ENCODE measurements around the gene TNFRSF4.

Gene TNFRSF4

GRCh38 chr1:1245178-1245816 is 31.3 kb upstream of the TNFRSF4 start:
- no peak for DNase-seq

- no peak for DNase-seq
Measured at GRCh38 chr1:1244192-1244811, 30.3 kb upstream of the TNFRSF4 start.

- DNase-seq = no peak
Measured at GRCh38 chr1:1243807-1244191, 29.8 kb upstream of the TNFRSF4 start.

GRCh38 chr1:1243266-1243660 is 29.3 kb upstream of the TNFRSF4 start:
- no peak for DNase-seq

GRCh38 chr1:1242461-1243265 is 28.7 kb upstream of the TNFRSF4 start:
- no peak for DNase-seq

- DNase-seq = no peak
Measured at GRCh38 chr1:1241588-1242219, 27.8 kb upstream of the TNFRSF4 start.

GRCh38 chr1:1240822-1241587 is 27.1 kb upstream of the TNFRSF4 start:
- DNase-seq = no peak

GRCh38 chr1:1240348-1240732 is 26.4 kb upstream of the TNFRSF4 start:
- no peak for DNase-seq

GRCh38 chr1:1239614-1240347 is 25.8 kb upstream of the TNFRSF4 start:
- no peak for DNase-seq

- DNase-seq = no peak
Measured at GRCh38 chr1:1239227-1239613, 25.3 kb upstream of the TNFRSF4 start.

- no peak for DNase-seq
Measured at GRCh38 chr1:1238702-1239178, 24.8 kb upstream of the TNFRSF4 start.

GRCh38 chr1:1237874-1238701 is 24.1 kb upstream of the TNFRSF4 start:
- DNase-seq = no peak

- DNase-seq = no peak
Measured at GRCh38 chr1:1236945-1237873, 23.3 kb upstream of the TNFRSF4 start.

- no peak for DNase-seq
Measured at GRCh38 chr1:1236176-1236763, 22.3 kb upstream of the TNFRSF4 start.

GRCh38 chr1:1235016-1235744 is 21.2 kb upstream of the TNFRSF4 start:
- DNase-seq = no peak

GRCh38 chr1:1234180-1234808 is 20.3 kb upstream of the TNFRSF4 start:
- no peak for DNase-seq

- no peak for DNase-seq
Measured at GRCh38 chr1:1233567-1233892, 19.6 kb upstream of the TNFRSF4 start.

GRCh38 chr1:1232796-1233566 is 19.0 kb upstream of the TNFRSF4 start:
- DNase-seq = no peak
